ENCODE data around the gene THYN1. TPM values are rescaled to one million over a fixed set of nuclear protein-coding genes. Genes with fewer than 3 reads are reported as not detected.

The THYN1 gene
- total and polyA plus RNA-seq, 4 donors, result 22.1 to 34.3 (median 26.0) TPM

GRCh38 chr11:134240592-134240991, 12.6 kb downstream of the THYN1 start (continued):
- TF ChIP-seq FOXA2 (IDR thresholded peaks at IDR 0.05), result no peak
- no peak for TF ChIP-seq EGR1 (IDR thresholded peaks at IDR 0.05; ENCODE audit: low read depth in 2 of 2)
- TF ChIP-seq, protein P1, sequence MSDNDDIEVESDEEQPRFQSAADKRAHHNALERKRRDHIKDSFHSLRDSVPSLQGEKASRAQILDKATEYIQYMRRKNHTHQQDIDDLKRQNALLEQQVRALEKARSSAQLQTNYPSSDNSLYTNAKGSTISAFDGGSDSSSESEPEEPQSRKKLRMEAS (IDR thresholded peaks at IDR 0.05), result no peak
- TF ChIP-seq, protein P2, sequence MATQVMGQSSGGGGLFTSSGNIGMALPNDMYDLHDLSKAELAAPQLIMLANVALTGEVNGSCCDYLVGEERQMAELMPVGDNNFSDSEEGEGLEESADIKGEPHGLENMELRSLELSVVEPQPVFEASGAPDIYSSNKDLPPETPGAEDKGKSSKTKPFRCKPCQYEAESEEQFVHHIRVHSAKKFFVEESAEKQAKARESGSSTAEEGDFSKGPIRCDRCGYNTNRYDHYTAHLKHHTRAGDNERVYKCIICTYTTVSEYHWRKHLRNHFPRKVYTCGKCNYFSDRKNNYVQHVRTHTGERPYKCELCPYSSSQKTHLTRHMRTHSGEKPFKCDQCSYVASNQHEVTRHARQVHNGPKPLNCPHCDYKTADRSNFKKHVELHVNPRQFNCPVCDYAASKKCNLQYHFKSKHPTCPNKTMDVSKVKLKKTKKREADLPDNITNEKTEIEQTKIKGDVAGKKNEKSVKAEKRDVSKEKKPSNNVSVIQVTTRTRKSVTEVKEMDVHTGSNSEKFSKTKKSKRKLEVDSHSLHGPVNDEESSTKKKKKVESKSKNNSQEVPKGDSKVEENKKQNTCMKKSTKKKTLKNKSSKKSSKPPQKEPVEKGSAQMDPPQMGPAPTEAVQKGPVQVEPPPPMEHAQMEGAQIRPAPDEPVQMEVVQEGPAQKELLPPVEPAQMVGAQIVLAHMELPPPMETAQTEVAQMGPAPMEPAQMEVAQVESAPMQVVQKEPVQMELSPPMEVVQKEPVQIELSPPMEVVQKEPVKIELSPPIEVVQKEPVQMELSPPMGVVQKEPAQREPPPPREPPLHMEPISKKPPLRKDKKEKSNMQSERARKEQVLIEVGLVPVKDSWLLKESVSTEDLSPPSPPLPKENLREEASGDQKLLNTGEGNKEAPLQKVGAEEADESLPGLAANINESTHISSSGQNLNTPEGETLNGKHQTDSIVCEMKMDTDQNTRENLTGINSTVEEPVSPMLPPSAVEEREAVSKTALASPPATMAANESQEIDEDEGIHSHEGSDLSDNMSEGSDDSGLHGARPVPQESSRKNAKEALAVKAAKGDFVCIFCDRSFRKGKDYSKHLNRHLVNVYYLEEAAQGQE (IDR thresholded peaks at IDR 0.05), result no peak

- peaks cover 0 to 45% (median 12%) of the 10 kb centered on the region in 4 donors for H3K36me3 ChIP-seq (ENCODE audit: control insufficient read depth in 4 of 4, insufficient read depth in 3 of 4, low read depth in 1 of 4, low read length in 3 of 4)
- no peak for DNase-seq (ENCODE audit: low spot score)
- H3K4me3 ChIP-seq (ENCODE audit: low read depth in 1 of 3, low read length in 3 of 3), result no peak overlapping the region
- no peak overlapping the region for H3K27ac ChIP-seq (ENCODE audit: low read depth in 1 of 2, low read length in 2 of 2)
- no peak overlapping the region for H3K9ac ChIP-seq (ENCODE audit: low read depth in 1 of 2, low read length in 2 of 2)
- 99% methylated on average over 5 of the region's 5 CpGs for WGBS
- no peak for TF ChIP-seq RXRA (IDR thresholded peaks at IDR 0.05)
- H3K9me3 ChIP-seq (ENCODE audit: control insufficient read depth in 4 of 4, low read length in 3 of 4), result no peaks in the 10 kb centered on the region
- no peaks in the 10 kb centered on the region for H3K27me3 ChIP-seq (ENCODE audit: control insufficient read depth in 4 of 4, insufficient read depth in 4 of 4, low read length in 3 of 4)
- H3K4me1 ChIP-seq (ENCODE audit: control insufficient read depth in 4 of 4, insufficient read depth in 4 of 4, low read length in 3 of 4), result peaks cover 4 to 12% (median 10%) of the 10 kb centered on the region in 4 donors
Measured at GRCh38 chr11:134238956-134239355, 14.2 kb downstream of the THYN1 start.

GRCh38 chr11:134237557-134237922, 15.6 kb downstream of the THYN1 start:
- no peaks in the 10 kb centered on the region for H3K27me3 ChIP-seq (ENCODE audit: control insufficient read depth in 4 of 4, insufficient read depth in 4 of 4, low read length in 3 of 4)
- 87% methylated on average over 11 of the region's 11 CpGs for WGBS
- H3K4me1 ChIP-seq (ENCODE audit: control insufficient read depth in 4 of 4, insufficient read depth in 4 of 4, low read length in 3 of 4), result peaks cover 10 to 16% (median 14%) of the 10 kb centered on the region in 4 donors
- no peak overlapping the region for H3K27ac ChIP-seq (ENCODE audit: low read depth in 1 of 2, low read length in 2 of 2)
- H3K36me3 ChIP-seq (ENCODE audit: control insufficient read depth in 4 of 4, insufficient read depth in 3 of 4, low read depth in 1 of 4, low read length in 3 of 4), result peaks cover 0 to 32% (median 4%) of the 10 kb centered on the region in 4 donors
- no peak overlapping the region for H3K9ac ChIP-seq (ENCODE audit: low read depth in 1 of 2, low read length in 2 of 2)
- DNase-seq (ENCODE audit: low spot score), result no peak
- TF ChIP-seq FOXA2 (IDR thresholded peaks at IDR 0.05) (no peak), HNF4G (IDR thresholded peaks at IDR 0.05) (no peak), NR2F2 (IDR thresholded peaks at IDR 0.05) (peak; percentile 68), EGR1 (IDR thresholded peaks at IDR 0.05; ENCODE audit: low read depth in 2 of 2) (no peak), RXRA (IDR thresholded peaks at IDR 0.05) (peak; percentile 14 to 22)
- H3K9me3 ChIP-seq (ENCODE audit: control insufficient read depth in 4 of 4, low read length in 3 of 4), result no peaks in the 10 kb centered on the region
- no peak overlapping the region for H3K4me3 ChIP-seq (ENCODE audit: low read depth in 1 of 3, low read length in 3 of 3)

GRCh38 chr11:134236834-134237556, 16.2 kb downstream of the THYN1 start:
- no peak overlapping the region for H3K27ac ChIP-seq (ENCODE audit: low read depth in 1 of 2, low read length in 2 of 2)
- 93% methylated on average over 7 of the region's 7 CpGs for WGBS
- H3K36me3 ChIP-seq (ENCODE audit: control insufficient read depth in 4 of 4, insufficient read depth in 3 of 4, low read depth in 1 of 4, low read length in 3 of 4), result peaks cover 0 to 28% (median 4%) of the 10 kb centered on the region in 4 donors
- peaks cover 12 to 22% (median 19%) of the 10 kb centered on the region in 4 donors for H3K4me1 ChIP-seq (ENCODE audit: control insufficient read depth in 4 of 4, insufficient read depth in 4 of 4, low read length in 3 of 4)
- no peak overlapping the region for H3K9ac ChIP-seq (ENCODE audit: low read depth in 1 of 2, low read length in 2 of 2)
- TF ChIP-seq EGR1 (IDR thresholded peaks at IDR 0.05; ENCODE audit: low read depth in 2 of 2) (no peak), RAD21 (IDR thresholded peaks at IDR 0.05) (no peak), YY1 (IDR thresholded peaks at IDR 0.05) (no peak), TAF1 (conservative IDR thresholded peaks at IDR 0.05) (no peak)
- no peak for DNase-seq (ENCODE audit: low spot score)
- H3K9me3 ChIP-seq (ENCODE audit: control insufficient read depth in 4 of 4, low read length in 3 of 4), result no peaks in the 10 kb centered on the region
- H3K27me3 ChIP-seq (ENCODE audit: control insufficient read depth in 4 of 4, insufficient read depth in 4 of 4, low read length in 3 of 4), result no peaks in the 10 kb centered on the region
- H3K4me3 ChIP-seq (ENCODE audit: low read depth in 1 of 3, low read length in 3 of 3), result no peak overlapping the region

Data from liver (tissue), 9 donors.